GM21737 (cell line): Measurements from ENCODE around the gene FYCO1.

ENCODE experiments used
- ATAC-seq: cut with Tn5 transposase; IDR thresholded peaks from one replicate; pipeline ENCODE4 v1.9.1; 2021; ENCODE audit warnings: mild to moderate bottlenecking, moderate library complexity; ENCODE audit not compliant: unreplicated experiment

FYCO1 gene

GRCh38 chr3:45965653-45966052 lies 30.0 kb downstream of the FYCO1 start:
- ATAC-seq: no peak

- ATAC-seq: no peak
Measured at GRCh38 chr3:45965253-45965652, 30.4 kb downstream of the FYCO1 start.

- no peak for ATAC-seq
Measured at GRCh38 chr3:45964139-45964538, 31.5 kb downstream of the FYCO1 start.

- no peak for ATAC-seq
Measured at GRCh38 chr3:45962033-45962432, 33.6 kb downstream of the FYCO1 start.

- ATAC-seq: no peak
Measured at GRCh38 chr3:45960289-45960688, 35.3 kb downstream of the FYCO1 start.

GRCh38 chr3:45959201-45959600 lies 36.4 kb downstream of the FYCO1 start:
- no peak for ATAC-seq

- no peak for ATAC-seq
Measured at GRCh38 chr3:45958321-45958791, 37.3 kb downstream of the FYCO1 start.

GRCh38 chr3:45957586-45957985 lies 38.0 kb downstream of the FYCO1 start:
- no peak for ATAC-seq

- ATAC-seq: no peak
Measured at GRCh38 chr3:45955706-45956105, 39.9 kb downstream of the FYCO1 start.

- no peak for ATAC-seq
Measured at GRCh38 chr3:45955017-45955647, 40.5 kb downstream of the FYCO1 start.

GRCh38 chr3:45954306-45954705 lies 41.3 kb downstream of the FYCO1 start:
- ATAC-seq: no peak

GRCh38 chr3:45953536-45953935 lies 42.1 kb downstream of the FYCO1 start:
- no peak for ATAC-seq

GRCh38 chr3:45952456-45952855 lies 43.2 kb downstream of the FYCO1 start:
- ATAC-seq: no peak

- no peak for ATAC-seq
Measured at GRCh38 chr3:45951946-45952345, 43.7 kb downstream of the FYCO1 start.

- no peak for ATAC-seq
Measured at GRCh38 chr3:45950686-45951600, 44.7 kb downstream of the FYCO1 start.

GRCh38 chr3:45950131-45950530 lies 45.5 kb downstream of the FYCO1 start:
- no peak for ATAC-seq

- no peak for ATAC-seq
Measured at GRCh38 chr3:45949432-45949831, 46.2 kb downstream of the FYCO1 start.

- no peak for ATAC-seq
Measured at GRCh38 chr3:45948881-45949280, 46.7 kb downstream of the FYCO1 start.

GRCh38 chr3:45948311-45948781 lies 47.3 kb downstream of the FYCO1 start:
- ATAC-seq: no peak

- ATAC-seq: no peak
Measured at GRCh38 chr3:45947361-45947760, 48.3 kb downstream of the FYCO1 start.

GRCh38 chr3:45946875-45947274 lies 48.7 kb downstream of the FYCO1 start:
- no peak for ATAC-seq

- ATAC-seq: no peak
Measured at GRCh38 chr3:45946307-45946706, 49.3 kb downstream of the FYCO1 start.
